ENCODE measurements around the gene FBXW11. TPM values are rescaled to one million over a fixed set of nuclear protein-coding genes. Genes with fewer than 3 reads are reported as not detected.
A peak's percentile ranks its signal among the peaks of the same experiment; 100 is the strongest.
"Not testable (repeated sequence)": the region's sequence is repeated elsewhere in the genome, so short reads cannot be mapped to it uniquely, and the experiment has no call there.

The FBXW11 gene
- polyA plus RNA-seq, 1 donor, result 34.6 TPM

DNA sequence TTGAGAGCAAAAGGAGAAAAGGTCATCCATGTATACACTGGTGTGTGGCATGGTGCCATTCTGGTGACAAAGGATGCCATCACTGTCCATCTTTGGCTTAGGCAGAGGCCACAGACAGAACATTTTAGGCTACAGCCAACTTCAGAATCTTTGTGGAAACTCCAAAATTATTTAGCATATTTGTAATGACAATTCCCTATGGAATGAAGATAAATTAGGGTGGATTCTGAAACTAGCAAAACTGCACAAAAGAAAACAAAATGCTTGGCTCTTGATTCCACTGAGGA, 92.5 kb downstream of the FBXW11 start:
- no peak for DNase-seq (ENCODE audit: low read depth)

GRCh38 chr5:171911152-171911551, 95.3 kb downstream of the FBXW11 start:
- DNase-seq (ENCODE audit: low read depth), result no peak

- no peak for DNase-seq (ENCODE audit: low read depth)
Measured at GRCh38 chr5:171908638-171909037, 97.8 kb downstream of the FBXW11 start.

GRCh38 chr5:171907725-171908343, 98.6 kb downstream of the FBXW11 start:
- peak; percentile 60 for DNase-seq (ENCODE audit: low read depth)

- DNase-seq (ENCODE audit: low read depth), result no peak
Measured at GRCh38 chr5:171906703-171907590, 99.5 kb downstream of the FBXW11 start.

DNA sequence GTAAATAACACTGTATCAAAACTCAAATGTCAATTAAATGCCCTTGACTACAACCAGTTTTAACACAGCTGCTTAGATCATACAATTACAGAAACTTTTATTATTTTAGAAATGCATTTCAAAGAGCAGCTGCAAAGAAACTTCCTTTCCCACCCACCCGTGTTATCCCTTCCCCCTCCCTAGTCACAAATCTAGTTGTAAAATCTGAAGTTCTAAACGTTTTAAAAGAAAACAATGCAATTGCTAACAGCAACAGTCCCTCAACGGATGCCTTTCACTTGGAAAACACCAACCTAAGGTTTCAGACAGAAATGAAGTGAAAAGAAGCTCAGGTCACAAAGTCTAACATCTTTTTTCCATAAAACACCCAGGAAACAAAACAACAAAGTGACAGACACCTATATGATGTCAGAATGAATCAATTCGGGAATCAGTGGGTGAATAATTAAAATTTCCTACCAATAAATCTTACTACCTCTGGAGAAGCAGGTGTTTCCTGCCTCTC, 100.3 kb downstream of the FBXW11 start:
- DNase-seq (ENCODE audit: low read depth), result no peak

- no peak for DNase-seq (ENCODE audit: low read depth)
Measured at GRCh38 chr5:171904886-171905285, 101.6 kb downstream of the FBXW11 start.

DNA sequence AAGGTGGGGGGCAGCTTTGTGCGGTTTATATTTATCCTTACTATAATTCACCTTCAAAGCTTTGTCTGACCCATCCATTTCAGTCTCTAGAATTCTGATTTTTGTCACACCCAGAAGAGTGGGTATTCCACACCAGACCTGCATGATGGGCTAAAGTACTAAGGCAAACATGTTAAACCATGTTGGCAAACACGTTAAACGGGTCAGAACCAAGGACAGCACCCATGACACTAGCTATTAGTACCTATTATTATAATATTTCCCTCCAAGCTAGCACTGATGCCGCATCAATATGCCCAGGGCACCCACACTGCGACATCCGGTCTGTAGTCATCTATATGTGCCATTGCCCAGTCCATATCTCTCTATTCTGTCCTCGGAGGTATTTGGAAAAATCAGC, 104.7 kb downstream of the FBXW11 start:
- no peak for DNase-seq (ENCODE audit: low read depth)

- no peak for DNase-seq (ENCODE audit: low read depth)
Measured at GRCh38 chr5:171899792-171900191, 106.6 kb downstream of the FBXW11 start.

DNA sequence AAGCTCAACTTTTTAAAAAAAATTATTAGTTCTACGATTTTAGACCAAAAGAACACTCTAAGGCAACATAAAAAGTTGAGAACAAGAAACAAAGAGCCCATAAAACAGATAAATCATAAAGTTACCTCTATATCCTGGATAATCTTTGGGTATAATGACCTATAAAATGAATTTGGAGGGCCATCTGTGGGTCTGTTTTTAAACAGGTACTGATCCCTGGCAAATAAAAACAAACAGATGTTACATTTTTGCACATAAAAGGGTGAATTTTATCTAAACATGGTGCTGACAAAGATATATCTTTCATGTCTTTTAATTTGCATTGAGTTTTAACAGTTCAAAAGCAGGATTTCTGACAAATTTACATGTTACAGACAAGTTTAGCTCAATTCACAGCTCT, 107.6 kb downstream of the FBXW11 start:
- DNase-seq (ENCODE audit: low read depth), result no peak

DNA sequence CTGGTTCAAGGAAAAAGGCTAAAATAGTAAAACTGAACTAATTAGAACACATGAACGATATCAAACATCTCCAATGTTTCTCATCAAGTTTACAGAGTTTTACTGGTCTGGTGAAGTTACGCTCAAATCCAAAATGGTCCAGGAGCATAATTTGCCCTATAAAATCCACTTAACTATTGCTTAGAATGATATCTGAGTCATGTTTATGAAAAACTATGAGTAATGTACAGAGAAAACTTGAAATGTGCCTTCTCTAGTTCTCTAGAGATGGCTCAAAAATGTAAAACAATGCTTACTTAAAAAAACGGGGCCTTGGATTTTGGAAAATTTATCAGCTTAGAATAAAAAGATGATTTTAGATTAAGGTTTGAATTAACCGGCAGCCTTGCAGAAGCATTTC, 108.1 kb downstream of the FBXW11 start:
- DNase-seq (ENCODE audit: low read depth), result no peak

GRCh38 chr5:171897231-171897630, 109.2 kb downstream of the FBXW11 start:
- DNase-seq (ENCODE audit: low read depth), result no peak

DNA sequence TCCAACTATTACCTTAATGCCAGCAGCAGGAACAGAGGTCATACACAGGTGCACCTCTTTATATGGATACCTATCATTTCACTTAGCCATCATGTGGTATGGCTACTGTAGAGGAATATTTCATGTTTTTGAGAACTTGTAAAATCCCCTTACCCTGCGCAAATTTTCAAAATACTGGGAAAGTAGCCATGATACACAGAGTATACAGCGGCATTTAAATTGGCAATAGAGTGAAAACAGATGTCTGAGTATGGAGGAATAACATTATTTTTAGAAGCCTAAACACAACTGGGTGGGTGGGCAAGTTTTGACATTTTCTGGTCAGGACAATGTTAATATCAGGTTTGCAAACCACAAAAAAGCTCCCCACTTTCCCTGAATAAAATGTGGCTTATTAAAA, 111.4 kb downstream of the FBXW11 start:
- no peak for DNase-seq (ENCODE audit: low read depth)

- DNase-seq (ENCODE audit: low read depth), result no peak
Measured at GRCh38 chr5:171893290-171893886, 113.0 kb downstream of the FBXW11 start.

- DNase-seq (ENCODE audit: low read depth), result no peak
Measured at GRCh38 chr5:171891595-171891994, 114.8 kb downstream of the FBXW11 start.

DNA sequence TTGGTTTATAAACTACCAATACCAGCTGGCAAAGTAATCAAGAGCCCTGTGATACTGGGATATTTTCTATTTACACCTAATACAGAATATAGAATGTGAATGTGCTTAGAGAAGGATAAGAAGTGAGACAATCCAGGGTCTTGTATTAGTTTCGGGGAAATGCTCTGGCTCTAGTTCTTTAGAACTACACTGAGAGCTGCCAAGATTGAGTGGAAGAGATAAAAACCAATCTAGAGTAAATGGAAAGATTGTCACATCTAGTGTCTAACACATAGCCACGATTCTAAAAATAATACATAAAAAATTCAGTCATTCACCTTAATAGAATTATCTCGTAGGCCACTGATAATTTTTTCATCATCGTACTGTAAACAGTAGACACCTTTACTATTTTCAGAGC, 115.3 kb downstream of the FBXW11 start:
- DNase-seq (ENCODE audit: low read depth), result no peak

GRCh38 chr5:171888051-171888481, 118.4 kb downstream of the FBXW11 start:
- no peak for DNase-seq (ENCODE audit: low read depth)

DNA sequence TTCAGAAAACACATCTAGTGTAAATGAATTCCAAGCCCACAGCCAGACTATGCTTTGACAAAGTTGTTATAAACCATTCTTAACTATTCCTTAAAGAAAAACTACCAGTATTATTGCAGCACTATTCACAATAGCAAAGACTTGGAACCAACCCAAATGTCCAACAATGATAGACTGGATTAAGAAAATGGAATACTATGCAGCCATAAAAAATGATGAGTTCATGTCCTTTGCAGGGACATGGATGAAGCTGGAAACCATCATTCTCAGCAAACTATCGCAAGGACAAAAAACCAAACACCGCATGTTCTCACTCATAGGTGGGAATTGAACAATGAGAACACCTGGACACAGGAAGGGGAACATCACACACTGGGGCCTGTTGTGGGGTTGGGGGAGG, 120.4 kb downstream of the FBXW11 start:
- DNase-seq (ENCODE audit: low read depth), result not testable (repeated sequence)

DNA sequence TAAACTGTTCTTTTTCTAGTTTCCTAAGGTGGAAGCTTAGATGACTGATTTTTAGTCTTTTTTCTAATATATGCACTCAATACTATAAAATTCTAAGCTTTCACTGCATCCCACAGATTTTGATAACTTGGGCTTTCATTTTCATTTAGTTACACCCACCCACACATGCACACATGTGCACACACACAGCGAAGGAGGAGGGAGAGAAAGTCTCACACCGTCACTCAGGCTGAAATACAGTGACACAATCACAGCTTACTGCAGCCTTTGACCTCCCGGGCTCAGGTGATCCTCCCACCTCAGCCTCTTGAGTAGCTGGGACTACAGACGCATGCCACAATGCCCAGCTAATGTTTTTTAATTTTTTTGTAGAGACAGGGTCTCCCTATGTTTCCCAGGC, 124.3 kb downstream of the FBXW11 start:
- DNase-seq (ENCODE audit: low read depth), result no peak

DNA sequence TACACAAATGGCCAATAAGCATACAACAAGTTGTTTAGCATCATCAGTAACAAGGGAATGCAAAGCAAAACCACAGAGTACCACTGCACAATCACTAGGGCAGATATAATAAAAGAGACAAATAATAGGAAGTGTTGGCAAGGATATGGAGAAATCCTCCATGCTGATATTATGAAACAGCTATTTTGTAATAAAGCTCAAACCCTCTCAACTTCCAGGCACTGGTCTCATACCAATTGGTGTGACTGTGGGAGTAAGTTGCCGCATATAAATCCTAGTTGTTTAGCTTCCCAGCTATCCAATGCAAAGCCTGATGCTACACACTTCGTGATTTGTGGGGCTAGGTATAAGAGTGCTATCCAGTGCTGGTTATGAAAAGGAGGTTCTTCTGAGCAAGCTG, 132.2 kb downstream of the FBXW11 start:
- no peak for DNase-seq (ENCODE audit: low read depth)

DNA sequence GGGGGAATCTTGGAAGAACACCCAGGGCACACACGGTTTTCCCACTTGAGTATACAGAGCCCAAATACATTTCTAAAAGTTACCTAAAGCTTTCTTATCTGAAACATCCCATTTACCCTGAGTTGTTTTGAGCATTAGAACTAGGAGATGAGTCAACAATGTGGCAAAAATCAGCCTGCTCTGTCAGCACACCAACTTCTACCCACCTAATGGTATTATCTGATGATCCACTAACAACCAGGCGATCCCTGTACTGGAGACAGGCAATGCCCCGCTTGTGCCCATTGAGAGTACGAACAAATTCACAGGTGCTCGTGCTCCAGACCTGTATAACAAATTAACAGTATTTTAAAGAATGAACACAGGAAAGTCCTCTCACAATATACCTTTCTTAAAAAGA, 133.8 kb downstream of the FBXW11 start:
- DNase-seq (ENCODE audit: low read depth), result no peak

- DNase-seq (ENCODE audit: low read depth), result no peak
Measured at GRCh38 chr5:171871711-171872110, 134.7 kb downstream of the FBXW11 start.

- no peak for DNase-seq (ENCODE audit: low read depth)
Measured at GRCh38 chr5:171869956-171870355, 136.5 kb downstream of the FBXW11 start.

All from forelimb muscle (tissue), 1 donor.